22Rv1 (cell line): Measurements from ENCODE around the gene TOGARAM1.

ENCODE experiments used
- ZFX ChIP-seq: fragments of 450-650 bp; IDR thresholded peaks from 2 replicates; pipeline ENCODE4 v1.6.1; 2017; ENCODE audit warnings: antibody characterized with exemption, borderline replicate concordance
- TF ChIP-seq, protein P1 (sequence below): fragments of 450-650 bp; IDR thresholded peaks from 2 replicates; pipeline ENCODE4 v1.5.1; 2017; ENCODE audit warnings: mild to moderate bottlenecking

DNA sequence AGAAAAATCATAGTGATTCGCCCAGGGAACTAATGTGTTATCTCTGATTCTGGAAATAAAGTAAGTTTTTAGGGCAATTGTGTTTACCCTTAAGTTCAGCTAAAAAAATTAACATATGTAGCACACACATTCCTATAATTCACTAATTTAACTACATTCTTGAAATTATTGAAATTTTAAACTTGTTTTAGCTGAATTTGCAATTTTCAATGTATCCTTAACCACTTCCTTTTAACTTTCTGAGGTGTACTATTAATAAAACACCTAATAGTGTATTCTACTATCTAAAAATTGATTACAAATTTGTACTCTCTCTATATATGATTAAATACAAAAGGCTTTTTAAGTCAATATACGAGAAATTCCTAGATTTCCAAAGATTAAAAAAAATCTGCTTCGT, 2.5 kb upstream of the TOGARAM1 start:
- TF ChIP-seq, protein P1, sequence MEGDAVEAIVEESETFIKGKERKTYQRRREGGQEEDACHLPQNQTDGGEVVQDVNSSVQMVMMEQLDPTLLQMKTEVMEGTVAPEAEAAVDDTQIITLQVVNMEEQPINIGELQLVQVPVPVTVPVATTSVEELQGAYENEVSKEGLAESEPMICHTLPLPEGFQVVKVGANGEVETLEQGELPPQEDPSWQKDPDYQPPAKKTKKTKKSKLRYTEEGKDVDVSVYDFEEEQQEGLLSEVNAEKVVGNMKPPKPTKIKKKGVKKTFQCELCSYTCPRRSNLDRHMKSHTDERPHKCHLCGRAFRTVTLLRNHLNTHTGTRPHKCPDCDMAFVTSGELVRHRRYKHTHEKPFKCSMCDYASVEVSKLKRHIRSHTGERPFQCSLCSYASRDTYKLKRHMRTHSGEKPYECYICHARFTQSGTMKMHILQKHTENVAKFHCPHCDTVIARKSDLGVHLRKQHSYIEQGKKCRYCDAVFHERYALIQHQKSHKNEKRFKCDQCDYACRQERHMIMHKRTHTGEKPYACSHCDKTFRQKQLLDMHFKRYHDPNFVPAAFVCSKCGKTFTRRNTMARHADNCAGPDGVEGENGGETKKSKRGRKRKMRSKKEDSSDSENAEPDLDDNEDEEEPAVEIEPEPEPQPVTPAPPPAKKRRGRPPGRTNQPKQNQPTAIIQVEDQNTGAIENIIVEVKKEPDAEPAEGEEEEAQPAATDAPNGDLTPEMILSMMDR, result no peak
- no peak for TF ChIP-seq ZFX
